Activated T-helper 1 cell treated with anti-CD3 and anti-CD28 coated beads, Interleukin-2, amount 50 U/mL, for 16 hours (primary cell): ENCODE measurements around the gene TLE7.

Experiments used
- DNase-seq, 2 donors: peaks; one replicate each; pipeline ENCODE4 v3.0.0-alpha.2; 2020; ENCODE audit warnings: low read depth in 1 of 2, low spot score in 1 of 2

The TLE7 gene

GRCh38 chr16:71449020-71449419 is 7.2 kb upstream of the TLE7 start:
- DNase-seq = no peak

- no peak for DNase-seq
These were observed 6.5 kb upstream of the TLE7 start for GRCh38 chr16:71448274-71448866.

DNA sequence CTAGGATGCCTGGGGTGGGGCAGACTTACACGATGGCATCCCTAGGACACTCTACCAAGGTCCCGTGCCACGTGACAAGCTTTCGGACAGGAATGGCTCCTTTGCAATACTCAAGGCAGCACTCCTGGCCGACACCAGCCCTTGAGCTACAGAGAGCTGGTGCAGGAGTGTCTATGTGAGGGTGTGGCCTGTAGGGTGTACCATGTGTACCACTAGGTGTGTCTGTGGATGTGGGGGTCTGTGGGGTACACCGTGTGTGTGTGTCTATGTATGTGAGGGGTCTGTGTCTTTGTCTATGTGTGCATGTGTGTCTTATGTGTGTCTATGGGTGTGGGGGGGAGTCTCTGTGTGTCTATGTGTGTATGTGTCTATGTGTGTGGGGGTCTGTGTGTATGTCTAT is 1.9 kb upstream of the TLE7 start:
- DNase-seq = no peak

- no peak for DNase-seq
These were observed 355 bp downstream of the TLE7 start for GRCh38 chr16:71441348-71442050.

DNA sequence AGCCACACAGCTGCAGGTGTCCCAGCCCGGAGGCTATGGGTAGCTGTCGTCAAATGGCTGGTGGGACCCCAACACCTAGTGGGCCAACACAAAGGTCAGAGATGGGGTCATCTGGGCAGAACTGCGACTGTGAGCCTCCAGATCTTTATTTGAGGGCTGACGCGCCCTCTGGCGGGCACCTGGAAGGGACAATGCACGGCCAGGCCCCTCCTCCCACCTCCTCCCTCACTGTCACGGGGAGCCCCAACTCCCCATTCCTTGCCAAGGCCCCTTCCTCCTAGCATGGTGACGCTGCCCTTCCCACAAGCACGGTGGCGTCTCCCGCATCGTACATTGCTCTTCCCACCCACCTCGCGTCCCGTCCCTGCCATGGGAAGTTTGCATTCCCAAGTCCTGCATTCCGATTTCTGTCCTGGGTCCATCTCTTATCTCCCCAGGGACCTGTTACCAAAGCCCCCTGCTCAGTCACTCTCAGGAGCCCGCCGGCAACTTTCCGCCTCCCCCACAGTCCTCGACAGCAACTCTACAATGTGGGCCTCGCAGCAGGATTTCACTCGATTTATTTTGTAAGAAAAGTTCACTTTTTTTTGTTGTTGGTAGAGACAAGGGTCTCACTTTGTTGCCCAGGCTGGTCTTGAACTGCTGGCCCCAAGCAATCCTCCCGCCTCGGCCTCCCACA is 1.0 kb downstream of the TLE7 start:
- DNase-seq = no peak

- DNase-seq = no peak
These were observed 2.3 kb downstream of the TLE7 start for GRCh38 chr16:71439523-71439922.

DNA sequence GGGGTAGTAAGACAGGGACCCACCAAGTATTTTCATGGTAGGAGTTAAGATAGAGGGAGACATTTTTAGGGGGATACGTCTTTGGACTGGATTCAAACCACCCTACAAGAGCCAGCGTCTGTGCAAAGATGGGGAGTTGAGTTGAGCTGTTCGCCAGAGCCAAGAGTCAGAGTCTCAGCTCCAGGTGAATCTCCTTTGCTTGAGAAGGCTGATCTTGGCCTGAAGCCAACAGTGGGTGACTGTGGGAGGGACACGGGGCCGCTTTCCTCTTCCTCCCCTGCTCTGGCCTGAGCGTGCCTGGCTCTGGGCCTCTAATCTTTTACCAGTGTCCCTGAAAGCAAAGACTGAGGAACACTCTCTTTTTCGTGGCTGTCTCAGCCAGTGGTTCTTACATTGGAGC is 5.4 kb downstream of the TLE7 start:
- no peak for DNase-seq

- DNase-seq = no peak
These were observed 8.9 kb downstream of the TLE7 start for GRCh38 chr16:71432906-71433305.

GRCh38 chr16:71431991-71432390 is 9.9 kb downstream of the TLE7 start:
- DNase-seq = no peak

DNA sequence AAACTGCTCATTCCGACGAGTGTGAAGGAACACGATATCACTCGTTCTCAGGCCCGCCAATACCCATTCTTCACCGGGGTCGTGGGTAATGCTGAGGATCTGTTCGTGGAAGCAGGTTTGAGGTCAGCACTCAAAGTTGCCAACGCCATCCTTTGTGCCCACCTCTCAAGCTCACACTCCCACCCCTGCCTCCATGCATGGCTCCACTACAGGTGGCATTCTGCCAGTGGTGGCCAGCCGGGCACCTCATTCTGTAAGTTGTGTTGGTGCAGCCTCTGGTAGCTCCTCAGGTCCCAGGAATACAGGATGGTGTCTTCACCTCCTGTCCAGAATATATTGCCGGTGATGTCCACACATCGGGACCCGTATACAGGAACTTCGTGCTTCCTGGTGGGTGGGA is 10.7 kb downstream of the TLE7 start:
- DNase-seq = no peak

GRCh38 chr16:71430744-71431143 is 11.1 kb downstream of the TLE7 start:
- no peak for DNase-seq

- no peak for DNase-seq
These were observed 12.3 kb downstream of the TLE7 start for GRCh38 chr16:71429581-71429980.

GRCh38 chr16:71428883-71429282 is 13.0 kb downstream of the TLE7 start:
- no peak for DNase-seq

DNA sequence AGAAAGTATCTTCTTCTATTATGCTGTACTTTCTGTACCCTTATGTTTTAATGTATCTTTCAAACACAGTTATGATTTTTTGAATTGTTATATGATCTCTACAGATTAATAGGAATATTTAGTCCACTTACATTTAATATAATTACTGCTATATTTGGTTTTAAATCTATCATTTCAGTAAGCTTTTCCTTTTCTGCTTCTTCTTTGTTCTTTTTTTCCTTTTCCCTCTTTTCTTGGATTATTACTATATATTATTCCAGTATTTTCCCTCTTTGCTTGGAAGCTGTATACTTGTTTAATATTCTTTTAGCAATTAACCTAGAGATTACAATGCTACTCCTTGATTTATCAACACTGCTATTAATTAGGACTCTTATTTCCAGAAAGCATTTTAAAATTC is 13.5 kb downstream of the TLE7 start:
- no peak for DNase-seq

- no peak for DNase-seq
These were observed 14.8 kb downstream of the TLE7 start for GRCh38 chr16:71426880-71427615.

DNA sequence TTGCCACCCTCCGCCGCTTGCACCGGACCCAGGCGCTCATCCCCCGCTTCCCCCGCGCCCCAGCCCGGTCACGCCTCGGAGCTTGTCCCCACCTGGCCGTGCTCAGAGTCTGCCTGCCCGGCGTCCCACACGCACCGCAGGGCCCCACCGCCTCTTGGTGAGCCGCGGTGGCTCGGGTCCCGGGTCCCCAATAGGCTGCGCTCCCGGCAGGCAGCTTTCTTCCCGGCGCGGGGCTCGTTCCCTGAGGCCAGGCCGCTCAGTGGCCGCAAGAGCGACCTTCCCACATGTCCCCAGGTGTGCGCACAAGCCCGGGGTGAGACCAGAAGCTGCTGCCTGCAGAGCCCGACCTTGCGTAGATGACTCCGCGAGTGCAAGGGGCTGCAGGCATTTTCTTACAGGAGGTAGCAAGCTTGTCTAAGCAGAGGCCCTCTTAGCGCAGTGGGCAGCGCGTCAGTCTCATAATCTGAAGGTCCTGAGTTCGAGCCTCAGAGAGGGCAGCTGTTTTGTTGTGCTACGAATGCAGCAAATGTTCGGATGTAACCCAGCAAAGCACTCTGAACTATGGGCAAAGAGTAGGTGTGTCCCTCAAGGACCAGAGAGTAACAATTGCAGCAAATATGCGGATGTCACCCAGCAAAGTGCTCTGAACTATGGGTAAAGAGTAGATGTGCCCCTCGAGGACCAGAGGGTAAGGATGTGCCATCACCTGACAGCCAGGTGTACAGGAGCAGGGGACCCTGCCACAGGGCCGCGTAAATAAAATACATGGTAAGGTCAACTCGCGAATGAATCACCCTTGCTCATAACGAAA is 15.6 kb downstream of the TLE7 start:
- DNase-seq = no peak

DNA sequence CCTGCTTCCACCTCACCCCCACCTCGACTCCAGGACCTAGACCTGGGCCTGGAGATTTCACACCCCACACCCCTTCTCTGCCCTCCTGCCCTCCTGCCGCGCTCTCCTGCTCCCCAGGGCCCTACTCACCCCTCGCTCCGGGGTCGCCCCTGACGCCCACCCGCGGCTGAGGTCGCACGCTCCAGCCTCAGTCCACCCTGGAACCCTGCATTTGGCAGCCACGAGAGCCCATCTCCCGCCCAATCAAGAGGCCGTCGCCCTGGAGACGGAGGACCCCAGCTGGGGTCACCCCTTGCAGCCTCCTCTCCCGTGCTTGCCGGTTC is 16.1 kb downstream of the TLE7 start:
- DNase-seq = no peak

- DNase-seq = no peak
These were observed 17.2 kb downstream of the TLE7 start for GRCh38 chr16:71424626-71425025.

- no peak for DNase-seq
These were observed 18.0 kb downstream of the TLE7 start for GRCh38 chr16:71423865-71424264.

DNA sequence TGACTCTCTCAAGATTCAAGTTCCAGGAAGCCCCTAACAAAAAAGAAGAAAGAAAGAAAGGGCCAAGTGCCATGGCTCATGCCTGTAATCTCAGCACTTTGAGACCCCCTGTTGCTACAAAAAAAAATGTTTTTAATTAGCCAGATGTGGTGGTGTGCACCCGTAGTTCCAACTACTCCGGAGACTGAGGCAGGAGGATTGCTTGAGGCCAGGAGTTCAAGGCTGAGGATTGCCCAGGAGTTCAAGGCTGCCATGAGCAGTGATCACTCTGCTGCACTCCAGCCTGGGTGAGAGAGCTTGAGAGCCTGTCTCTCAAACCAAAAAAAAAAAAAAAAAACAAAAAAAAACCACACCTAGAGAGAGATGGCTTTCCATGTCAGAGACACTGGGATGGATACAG is 18.8 kb downstream of the TLE7 start:
- no peak for DNase-seq

GRCh38 chr16:71421911-71422310 is 19.9 kb downstream of the TLE7 start:
- no peak for DNase-seq
